ENCODE data around the gene PCBP3. TPM values are rescaled to one million over a fixed set of nuclear protein-coding genes. Genes with fewer than 3 reads are reported as not detected.

Gene PCBP3
- total RNA-seq, 6 experiments from 2014 or later: not detected

- Mint-ChIP-seq H3K9me3 (peaks cover 21% of the 10 kb centered on the region), H3K27me3 (ENCODE audit: insufficient read depth) (peaks cover 6% of the 10 kb centered on the region; the same call in 1 of the 2 replicates), H3K4me1 (ENCODE audit: low read depth) (peaks cover 37% of the 10 kb centered on the region), H3K4me3 (no peak overlapping the region), H3K36me3 (ENCODE audit: low read depth) (peaks cover 16% of the 10 kb centered on the region), H3K27ac (no peak overlapping the region)
- DNase-seq: no peak
- TF ChIP-seq CTCF (IDR thresholded peaks at IDR 0.05): no peak
Measured at GRCh38 chr21:45843426-45843825, 199.9 kb downstream of the PCBP3 start.

- Mint-ChIP-seq H3K4me1 (ENCODE audit: low read depth) (peaks cover 34% of the 10 kb centered on the region), H3K36me3 (ENCODE audit: low read depth) (peaks cover 16% of the 10 kb centered on the region), H3K9me3 (peaks cover 21% of the 10 kb centered on the region), H3K27ac (no peak overlapping the region), H3K27me3 (ENCODE audit: insufficient read depth) (peaks cover 9% of the 10 kb centered on the region; the same call in 1 of the 2 replicates), H3K4me3 (no peak overlapping the region)
- no peak for DNase-seq
- no peak for TF ChIP-seq CTCF (IDR thresholded peaks at IDR 0.05)
Measured at GRCh38 chr21:45844181-45844580, 200.7 kb downstream of the PCBP3 start.

- TF ChIP-seq CTCF (IDR thresholded peaks at IDR 0.05): no peak
- Mint-ChIP-seq H3K27me3 (ENCODE audit: insufficient read depth) (peaks cover 9% of the 10 kb centered on the region; the same call in 1 of the 2 replicates), H3K36me3 (ENCODE audit: low read depth) (peaks cover 16% of the 10 kb centered on the region), H3K4me3 (no peak overlapping the region), H3K9me3 (peaks cover 21% of the 10 kb centered on the region), H3K27ac (no peak overlapping the region), H3K4me1 (ENCODE audit: low read depth) (peaks cover 33% of the 10 kb centered on the region)
- no peak for DNase-seq
Measured at GRCh38 chr21:45845063-45845769, 201.7 kb downstream of the PCBP3 start.

GRCh38 chr21:45845770-45846090 lies 202.2 kb downstream of the PCBP3 start:
- Mint-ChIP-seq H3K4me3 (no peak overlapping the region), H3K9me3 (peaks cover 19% of the 10 kb centered on the region), H3K27ac (no peak overlapping the region), H3K27me3 (ENCODE audit: insufficient read depth) (peaks cover 9% of the 10 kb centered on the region; the same call in 1 of the 2 replicates), H3K36me3 (ENCODE audit: low read depth) (peaks cover 16% of the 10 kb centered on the region), H3K4me1 (ENCODE audit: low read depth) (peaks cover 33% of the 10 kb centered on the region)
- no peak for DNase-seq
- TF ChIP-seq CTCF (IDR thresholded peaks at IDR 0.05): no peak

DNA sequence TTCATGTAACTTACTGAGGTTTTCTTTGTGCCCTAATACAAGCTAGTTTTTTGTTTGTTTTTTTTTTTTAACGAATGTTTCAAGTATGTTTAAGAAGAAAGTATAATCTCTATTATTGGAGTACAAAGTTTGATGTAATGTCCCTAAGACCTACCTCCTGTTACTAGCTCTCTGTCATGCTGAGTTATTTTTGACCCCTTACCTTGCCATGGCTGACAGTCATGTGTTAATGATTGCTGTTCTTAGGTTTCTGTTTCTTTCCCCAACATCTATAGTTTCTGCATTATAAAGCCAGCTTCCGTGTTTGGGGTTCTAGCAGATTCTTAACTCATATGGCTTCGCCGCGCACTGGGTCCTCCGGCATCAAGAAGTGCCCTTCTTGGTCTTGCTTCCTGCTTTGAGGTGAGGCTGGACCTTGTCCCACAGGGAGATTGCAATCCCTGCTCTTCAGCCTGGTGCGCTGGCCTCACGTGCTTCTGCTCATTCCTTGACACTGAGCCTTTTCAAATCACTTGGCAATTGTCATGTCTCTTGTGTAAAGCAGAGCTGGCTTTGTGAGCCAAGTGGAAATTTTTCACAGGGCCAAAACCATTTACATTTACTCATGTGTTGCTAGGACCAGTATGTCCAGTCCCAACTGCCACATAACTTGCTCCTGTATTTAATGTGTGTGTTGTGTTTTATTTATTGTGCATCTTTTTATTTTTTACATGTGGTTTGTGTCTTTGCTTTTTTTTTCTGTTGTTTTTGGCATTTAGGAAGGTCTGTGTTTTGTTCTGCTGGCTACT lies 203.0 kb downstream of the PCBP3 start:
- Mint-ChIP-seq H3K27me3 (ENCODE audit: insufficient read depth) (peaks cover 15% of the 10 kb centered on the region; the same call in 1 of the 2 replicates), H3K27ac (no peak overlapping the region), H3K4me1 (ENCODE audit: low read depth) (peaks cover 30% of the 10 kb centered on the region), H3K4me3 (no peak overlapping the region), H3K9me3 (peaks cover 10% of the 10 kb centered on the region), H3K36me3 (ENCODE audit: low read depth) (peaks cover 9% of the 10 kb centered on the region)
- no peak for TF ChIP-seq CTCF (IDR thresholded peaks at IDR 0.05)
- no peak for DNase-seq

Measured in HFFc6 (cell line).